ENCODE data around the gene CACNG4. TPM values are rescaled to one million over a fixed set of nuclear protein-coding genes. Genes with fewer than 3 reads are reported as not detected.

Gene CACNG4
- total RNA-seq, result not detected in 2 replicates

- intact Hi-C loops (cut with micrococcal nuclease), result no loop called here
Observed at GRCh38 chr17:66963909-66964771, at the start of gene CACNG4. CACNG4 (plus strand) TSS chr17:66964707; CDS start chr17:66964912, 205 bp downstream.

- intact Hi-C loops (cut with micrococcal nuclease), result no loop called here
Observed at GRCh38 chr17:66915204-66915611, 49.3 kb upstream of the CACNG4 start.

- intact Hi-C loops (cut with micrococcal nuclease), result no loop called here
Observed at GRCh38 chr17:66915792-66916191, 48.7 kb upstream of the CACNG4 start.

- intact Hi-C loops (cut with micrococcal nuclease), result no loop called here
Observed at GRCh38 chr17:66916946-66917345, 47.6 kb upstream of the CACNG4 start.

GRCh38 chr17:66918896-66919295 is 45.6 kb upstream of the CACNG4 start:
- intact Hi-C loops (cut with micrococcal nuclease), result no loop called here

GRCh38 chr17:66920435-66920834 is 44.1 kb upstream of the CACNG4 start:
- intact Hi-C loops (cut with micrococcal nuclease), result no loop called here

- intact Hi-C loops (cut with micrococcal nuclease), result no loop called here
Observed at GRCh38 chr17:66920950-66921349, 43.6 kb upstream of the CACNG4 start.

- intact Hi-C loops (cut with micrococcal nuclease), result no loop called here
Observed at GRCh38 chr17:66923886-66924285, 40.6 kb upstream of the CACNG4 start.

- intact Hi-C loops (cut with micrococcal nuclease), result no loop called here
Observed at GRCh38 chr17:66925811-66926500, 38.6 kb upstream of the CACNG4 start.

- intact Hi-C loops (cut with micrococcal nuclease), result no loop called here
Observed at GRCh38 chr17:66928949-66929348, 35.6 kb upstream of the CACNG4 start.

- intact Hi-C loops (cut with micrococcal nuclease), result no loop called here
Observed at GRCh38 chr17:66929591-66929990, 34.9 kb upstream of the CACNG4 start.

- intact Hi-C loops (cut with micrococcal nuclease), result no loop called here
Observed at GRCh38 chr17:66930933-66931332, 33.6 kb upstream of the CACNG4 start.

- intact Hi-C loops (cut with micrococcal nuclease), result no loop called here
Observed at GRCh38 chr17:66932311-66932710, 32.2 kb upstream of the CACNG4 start.

GRCh38 chr17:66934040-66934439 is 30.5 kb upstream of the CACNG4 start:
- intact Hi-C loops (cut with micrococcal nuclease), result no loop called here

GRCh38 chr17:66935717-66936116 is 28.8 kb upstream of the CACNG4 start:
- intact Hi-C loops (cut with micrococcal nuclease), result no loop called here

GRCh38 chr17:66938656-66939055 is 25.9 kb upstream of the CACNG4 start:
- intact Hi-C loops (cut with micrococcal nuclease), result no loop called here

- intact Hi-C loops (cut with micrococcal nuclease), result no loop called here
Observed at GRCh38 chr17:66939461-66940114, 24.9 kb upstream of the CACNG4 start.

GRCh38 chr17:66941249-66941648 is 23.3 kb upstream of the CACNG4 start:
- intact Hi-C loops (cut with micrococcal nuclease), result no loop called here

GRCh38 chr17:66941773-66942450 is 22.6 kb upstream of the CACNG4 start:
- intact Hi-C loops (cut with micrococcal nuclease), result no loop called here

GRCh38 chr17:66942451-66943264 is 21.8 kb upstream of the CACNG4 start:
- intact Hi-C loops (cut with micrococcal nuclease), result no loop called here

- intact Hi-C loops (cut with micrococcal nuclease), result no loop called here
Observed at GRCh38 chr17:66943484-66943883, 21.0 kb upstream of the CACNG4 start.

All from T-helper 1 cell treated with Interleukin-12 subunit alpha and Interleukin-12 subunit beta and Interleukin-4 antibody, amounts not matched to agents 30 ng/mL and 1 ng/mL, for 36 hours (primary cell).